BJ (cell line): ENCODE measurements around the gene METTL8. TPM values are rescaled to one million over a fixed set of nuclear protein-coding genes. Genes with fewer than 3 reads are reported as not detected.
"Not testable (repeated sequence)": the region's sequence is repeated elsewhere in the genome, so short reads cannot be mapped to it uniquely, and the experiment has no call there.

Source experiments
- CTCF ChIA-PET: fragments of 350-600 bp; formaldehyde crosslinking; extraction: SDS; loops from one replicate; lab custom pipeline; 2021; ENCODE audit warnings: antibody characterized with exemption, inconsistent platforms; lab: Yijun Ruan, JAX
- POLR2A ChIA-PET: fragments of 300-600 bp; sonication (Branson Sonifier 250); formaldehyde crosslinking; extraction: SDS; loops from one replicate; lab custom pipeline; 2021; ENCODE audit warnings: antibody characterized with exemption; lab: Charles Lee
- DNase-seq: peaks from one replicate; pipeline ENCODE4 v3.0.0-alpha.2; 2011; ENCODE audit warnings: low read depth
- H3K27me3 ChIP-seq: 2 replicates; pipeline ENCODE4 v1.6.0; 2011; ENCODE audit warnings: low read length; ENCODE audit not compliant: control insufficient read depth, insufficient read depth
- H3K36me3 ChIP-seq: 2 replicates; pipeline ENCODE4 v1.5.1; 2011; ENCODE audit warnings: low read length; ENCODE audit not compliant: control insufficient read depth, insufficient read depth
- H3K4me3 ChIP-seq: 2 replicates; pipeline ENCODE4 v1.5.1; 2011; ENCODE audit warnings: low read depth, mild to moderate bottlenecking, control low read depth, low read length
- polyA plus RNA-seq: library from polyadenylated mRNA; depleted of rRNA; stranded (reverse); fragments of >200 nt; gene quantifications from 2 replicates; pipeline ENCODE4 v1.2.3, GENCODE V29; 2011
- TF ChIP-seq, protein P1 (sequence below): IDR thresholded peaks from 2 replicates; pipeline ENCODE4 v1.5.1; 2011; ENCODE audit warnings: low read depth, mild to moderate bottlenecking, control low read depth, inconsistent platforms, low read length, moderate library complexity; ENCODE audit not compliant: insufficient read depth

The METTL8 gene
- polyA plus RNA-seq, 1 experiment = 5.4 TPM

DNA sequence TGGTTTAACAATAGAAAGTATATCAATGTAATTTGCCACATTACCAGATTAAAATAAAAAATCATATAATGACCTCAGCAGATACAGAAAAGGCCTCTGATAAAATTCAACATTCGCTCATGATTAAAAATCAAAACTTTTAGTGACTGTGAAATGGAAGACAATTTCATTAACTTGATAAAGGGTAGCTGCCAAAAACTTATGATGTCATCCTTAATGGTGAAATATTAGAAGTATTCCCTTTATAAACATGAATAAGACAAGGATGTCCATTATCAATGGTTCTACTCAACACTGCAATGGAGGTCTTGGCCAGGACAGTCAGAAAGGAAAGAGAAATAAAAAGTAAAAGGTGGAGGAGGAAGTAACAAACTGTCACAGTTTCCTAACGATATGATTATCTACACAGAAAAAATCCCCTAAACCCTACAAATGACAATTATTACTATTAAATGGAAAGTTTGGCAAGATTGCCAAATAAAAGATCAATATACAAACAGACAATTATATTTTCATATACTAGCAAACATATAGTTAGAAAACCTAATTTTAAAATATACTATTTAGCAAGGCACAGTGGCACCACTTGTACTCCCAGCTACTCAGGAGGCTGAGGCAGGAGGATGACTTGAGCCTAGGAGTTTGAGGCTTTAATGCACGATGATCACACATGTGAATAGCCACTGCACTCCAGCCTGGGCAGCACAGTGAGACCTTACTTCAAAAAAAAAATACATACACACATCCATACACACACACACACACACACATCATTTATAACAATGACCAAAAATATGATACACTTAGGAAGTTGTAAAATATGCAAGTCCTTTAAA lies 12.8 kb downstream of the METTL8 start:
- H3K36me3 ChIP-seq = no peaks in the 10 kb centered on the region
- POLR2A ChIA-PET = no interaction called here
- H3K27me3 ChIP-seq = no peaks in the 10 kb centered on the region
- TF ChIP-seq, protein P1, sequence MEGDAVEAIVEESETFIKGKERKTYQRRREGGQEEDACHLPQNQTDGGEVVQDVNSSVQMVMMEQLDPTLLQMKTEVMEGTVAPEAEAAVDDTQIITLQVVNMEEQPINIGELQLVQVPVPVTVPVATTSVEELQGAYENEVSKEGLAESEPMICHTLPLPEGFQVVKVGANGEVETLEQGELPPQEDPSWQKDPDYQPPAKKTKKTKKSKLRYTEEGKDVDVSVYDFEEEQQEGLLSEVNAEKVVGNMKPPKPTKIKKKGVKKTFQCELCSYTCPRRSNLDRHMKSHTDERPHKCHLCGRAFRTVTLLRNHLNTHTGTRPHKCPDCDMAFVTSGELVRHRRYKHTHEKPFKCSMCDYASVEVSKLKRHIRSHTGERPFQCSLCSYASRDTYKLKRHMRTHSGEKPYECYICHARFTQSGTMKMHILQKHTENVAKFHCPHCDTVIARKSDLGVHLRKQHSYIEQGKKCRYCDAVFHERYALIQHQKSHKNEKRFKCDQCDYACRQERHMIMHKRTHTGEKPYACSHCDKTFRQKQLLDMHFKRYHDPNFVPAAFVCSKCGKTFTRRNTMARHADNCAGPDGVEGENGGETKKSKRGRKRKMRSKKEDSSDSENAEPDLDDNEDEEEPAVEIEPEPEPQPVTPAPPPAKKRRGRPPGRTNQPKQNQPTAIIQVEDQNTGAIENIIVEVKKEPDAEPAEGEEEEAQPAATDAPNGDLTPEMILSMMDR = no peak
- CTCF ChIA-PET = interaction anchor here (1.1 kb wide), 3 partner anchors 10 to 448 kb away, joined by 3 to 5 read pairs (median 3); no protein-coding TSS in a partner anchor
- DNase-seq = no peak
- H3K4me3 ChIP-seq = no peak overlapping the region

DNA sequence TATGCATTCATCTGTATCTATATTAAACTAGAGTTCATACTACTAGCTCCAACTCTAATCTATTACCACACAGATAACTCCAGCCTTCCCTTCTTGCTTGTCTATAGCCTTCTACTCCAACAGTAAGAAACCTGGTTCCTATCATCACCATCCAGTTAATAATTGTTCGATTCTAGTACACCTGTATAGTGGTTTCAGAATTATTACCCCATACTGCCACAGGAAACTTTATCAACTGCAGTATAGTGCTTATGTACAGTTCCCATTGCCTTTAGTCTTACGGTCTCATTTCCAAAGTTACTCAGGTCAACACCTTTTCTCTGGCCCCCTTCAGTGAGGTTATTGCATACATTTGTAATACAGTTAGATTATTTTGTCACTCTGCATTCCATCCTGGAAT lies 14.5 kb downstream of the METTL8 start:
- Histone ChIP-seq H3K27me3 (no peaks in the 10 kb centered on the region), H3K36me3 (no peaks in the 10 kb centered on the region), H3K4me3 (no peak overlapping the region)
- CTCF ChIA-PET = interaction anchor here (1.1 kb wide), 1 partner anchor 446 kb away, joined by 5 read pairs; no protein-coding TSS in a partner anchor
- TF ChIP-seq, protein P1 = no peak
- POLR2A ChIA-PET = no interaction called here
- no peak for DNase-seq

DNA sequence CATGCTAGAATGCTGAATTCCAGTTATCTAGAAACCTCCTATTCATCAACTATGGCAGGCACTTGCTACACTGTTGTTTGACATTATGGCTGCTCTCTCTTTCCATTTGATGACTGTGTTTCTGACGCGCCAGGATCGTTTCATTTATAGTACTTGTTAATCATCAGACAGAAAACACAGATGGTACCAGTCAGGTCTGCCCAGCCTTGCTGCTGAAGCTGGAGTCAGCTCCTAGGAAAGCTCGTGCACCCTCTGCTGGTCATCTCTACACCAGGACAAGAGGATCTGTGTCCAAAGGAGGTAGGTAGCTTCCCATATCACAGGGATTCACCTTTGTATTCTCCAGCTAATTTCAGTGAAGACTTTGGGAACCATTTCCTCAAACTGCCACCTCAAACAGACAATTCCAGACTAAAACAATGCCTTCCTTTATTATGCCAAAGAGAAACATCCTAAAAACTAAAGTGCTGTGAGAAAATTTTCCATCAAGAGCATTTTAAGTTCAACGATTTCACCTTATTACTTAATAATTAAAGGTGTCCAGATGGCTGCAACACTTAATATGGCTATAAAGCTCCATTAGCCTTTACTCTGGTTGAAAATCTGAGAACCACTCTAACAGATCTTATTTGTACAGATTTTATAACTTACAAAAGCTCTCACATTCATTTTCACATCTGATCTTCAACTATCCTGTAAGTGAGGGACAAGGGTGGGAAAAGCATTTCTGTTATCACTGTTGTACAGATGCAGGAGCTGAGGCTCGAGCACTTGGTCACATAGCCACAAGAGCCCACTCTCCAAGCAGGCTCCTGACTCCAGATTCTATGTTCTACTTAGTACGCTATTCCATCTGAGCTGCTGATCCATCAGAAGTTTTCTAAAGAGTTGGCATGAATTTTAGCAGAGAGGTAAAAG lies 17.5 kb downstream of the METTL8 start:
- Histone ChIP-seq H3K4me3 (no peak overlapping the region), H3K36me3 (no peaks in the 10 kb centered on the region), H3K27me3 (no peaks in the 10 kb centered on the region)
- TF ChIP-seq, protein P1 = peak; percentile 92
- ChIA-PET CTCF (interaction anchor here (0.6 to 3.1 kb wide), 32 partner anchors 9 to 487 kb away, joined by 3 to 23 read pairs (median 4); partner anchors contain the start of genes DCAF17, GORASP2 and METTL8), POLR2A (no interaction called here)
- peak; percentile 78 for DNase-seq

DNA sequence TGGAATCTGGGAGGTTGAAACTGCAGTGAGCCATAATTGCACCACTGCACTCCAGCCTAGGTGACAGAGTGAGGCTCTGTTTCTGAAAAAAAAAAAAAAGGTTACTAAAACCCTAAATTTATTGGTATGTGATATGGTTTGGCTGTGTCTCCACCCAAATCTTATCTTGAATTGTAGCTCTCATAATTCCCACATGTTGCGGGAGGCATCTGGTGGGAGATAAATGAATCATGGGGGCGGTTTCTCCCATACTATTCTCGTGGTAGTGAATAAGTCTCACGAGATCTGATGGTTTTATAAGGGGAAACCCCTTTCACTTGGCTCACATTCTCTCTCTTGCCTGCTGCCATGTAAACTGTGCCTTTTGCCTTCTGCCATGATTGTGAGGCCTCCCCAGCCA lies 19.1 kb downstream of the METTL8 start:
- POLR2A ChIA-PET, H3K27me3 ChIP-seq: not testable (repeated sequence)

DNA sequence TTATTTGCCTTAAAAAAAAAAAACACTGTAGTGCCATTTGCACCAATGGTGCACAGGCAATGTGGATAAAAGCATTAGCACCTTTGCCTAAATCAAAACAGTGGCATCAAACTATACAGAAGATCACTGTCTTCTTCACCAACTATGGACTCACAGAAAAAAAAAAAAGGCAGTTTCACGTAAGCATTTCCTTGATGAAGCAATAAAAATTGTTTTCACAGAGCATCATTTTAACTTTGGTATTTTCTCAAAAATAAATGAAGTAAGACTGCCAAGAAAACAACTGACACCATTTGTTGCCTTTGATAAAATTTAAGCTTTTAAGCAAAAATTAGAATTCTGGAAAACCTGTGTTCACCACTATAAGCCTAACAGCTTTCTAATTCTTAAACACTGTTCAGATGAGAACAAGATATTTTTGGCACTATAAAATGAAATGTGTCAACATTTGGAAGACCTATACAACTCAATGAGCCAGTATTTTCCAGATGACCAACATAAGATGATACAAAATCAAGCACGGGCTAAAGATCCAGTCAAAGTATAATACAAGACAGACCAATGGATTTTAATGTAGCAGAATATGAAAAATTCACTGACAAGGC lies 21.1 kb downstream of the METTL8 start:
- DNase-seq = no peak
- Histone ChIP-seq H3K36me3 (no peaks in the 10 kb centered on the region), H3K4me3 (no peak overlapping the region), H3K27me3 (no peaks in the 10 kb centered on the region)
- ChIA-PET POLR2A (interaction anchor here (0.7 kb wide), 1 partner anchor 440 kb away, joined by 6 read pairs; no protein-coding TSS in a partner anchor), CTCF (no interaction called here)
- TF ChIP-seq, protein P1 = no peak

More for the DNA sequence above, 19.1 kb downstream of the METTL8 start:
- not testable (repeated sequence) for H3K36me3 ChIP-seq, DNase-seq, H3K4me3 ChIP-seq
- CTCF ChIA-PET = interaction anchor here (0.6 to 1.2 kb wide), 2 partner anchors 299 to 442 kb away, joined by 3 to 4 read pairs; no protein-coding TSS in a partner anchor
